ENCODE results near the gene RAB11A. TPM values are rescaled to one million over a fixed set of nuclear protein-coding genes. Genes with fewer than 3 reads are reported as not detected.
A peak's percentile ranks its signal among the peaks of the same experiment; 100 is the strongest.

RAB11A gene
- total RNA-seq = 153 and 155 TPM in 2 replicates

GRCh38 chr15:65869126-65869953 is at the start of gene RAB11A:
RAB11A (plus strand) TSS chr15:65869491; CDS start chr15:65869586, 95 bp downstream.
- Mint-ChIP-seq H3K36me3 (ENCODE audit: low read depth) (peaks cover 18% of the 10 kb centered on the region), H3K27ac (peak within 1 kb of the TSS; percentile 84), H3K4me3 (ENCODE audit: low read depth) (peak within 1 kb of the TSS; percentile 89), H3K9me3 (no peaks in the 10 kb centered on the region), H3K27me3 (ENCODE audit: low read depth) (no peaks in the 10 kb centered on the region), H3K4me1 (ENCODE audit: low read depth) (peaks cover 19% of the 10 kb centered on the region)
- intact Hi-C loops (cut with micrococcal nuclease) = loop anchor here (1.0 to 10.0 kb wide), 2 partner anchors 18 to 335 kb away; partner anchors contain the start of gene HACD3
- peak; percentile 94 for DNase-seq (ENCODE audit: low spot score)

- Mint-ChIP-seq H3K27me3 (ENCODE audit: low read depth) (no peaks in the 10 kb centered on the region), H3K4me1 (ENCODE audit: low read depth) (peaks cover 48% of the 10 kb centered on the region), H3K27ac (peak overlapping the region; percentile 85), H3K9me3 (peaks cover 5% of the 10 kb centered on the region), H3K4me3 (ENCODE audit: low read depth) (no peak overlapping the region), H3K36me3 (ENCODE audit: low read depth) (peaks cover 3% of the 10 kb centered on the region)
- DNase-seq (ENCODE audit: low spot score) = no peak
- intact Hi-C loops (cut with micrococcal nuclease) = loop anchor here (1.0 to 2.0 kb wide), 3 partner anchors 14 to 57 kb away; partner anchors contain the start of gene DENND4A
Measured at GRCh38 chr15:65819563-65819960, 49.7 kb upstream of the RAB11A start.

- peaks cover 5% of the 10 kb centered on the region for H3K9me3 Mint-ChIP-seq
- H3K27me3 Mint-ChIP-seq (ENCODE audit: low read depth) = no peaks in the 10 kb centered on the region
- intact Hi-C loops (cut with micrococcal nuclease) = no loop called here
- H3K4me1 Mint-ChIP-seq (ENCODE audit: low read depth) = peaks cover 50% of the 10 kb centered on the region
- no peak overlapping the region for H3K4me3 Mint-ChIP-seq (ENCODE audit: low read depth)
- no peak for DNase-seq (ENCODE audit: low spot score)
- H3K36me3 Mint-ChIP-seq (ENCODE audit: low read depth) = peaks cover 3% of the 10 kb centered on the region
- H3K27ac Mint-ChIP-seq = peak overlapping the region; percentile 33
Measured at GRCh38 chr15:65821070-65821469, 48.2 kb upstream of the RAB11A start.

- H3K27me3 Mint-ChIP-seq (ENCODE audit: low read depth) = no peaks in the 10 kb centered on the region
- H3K36me3 Mint-ChIP-seq (ENCODE audit: low read depth) = peaks cover 3% of the 10 kb centered on the region
- no peak overlapping the region for H3K4me3 Mint-ChIP-seq (ENCODE audit: low read depth)
- intact Hi-C loops (cut with micrococcal nuclease) = no loop called here
- H3K27ac Mint-ChIP-seq = no peak overlapping the region
- peaks cover 47% of the 10 kb centered on the region for H3K4me1 Mint-ChIP-seq (ENCODE audit: low read depth)
- H3K9me3 Mint-ChIP-seq = no peaks in the 10 kb centered on the region
- no peak for DNase-seq (ENCODE audit: low spot score)
Measured at GRCh38 chr15:65822316-65822715, 47.0 kb upstream of the RAB11A start.

DNA sequence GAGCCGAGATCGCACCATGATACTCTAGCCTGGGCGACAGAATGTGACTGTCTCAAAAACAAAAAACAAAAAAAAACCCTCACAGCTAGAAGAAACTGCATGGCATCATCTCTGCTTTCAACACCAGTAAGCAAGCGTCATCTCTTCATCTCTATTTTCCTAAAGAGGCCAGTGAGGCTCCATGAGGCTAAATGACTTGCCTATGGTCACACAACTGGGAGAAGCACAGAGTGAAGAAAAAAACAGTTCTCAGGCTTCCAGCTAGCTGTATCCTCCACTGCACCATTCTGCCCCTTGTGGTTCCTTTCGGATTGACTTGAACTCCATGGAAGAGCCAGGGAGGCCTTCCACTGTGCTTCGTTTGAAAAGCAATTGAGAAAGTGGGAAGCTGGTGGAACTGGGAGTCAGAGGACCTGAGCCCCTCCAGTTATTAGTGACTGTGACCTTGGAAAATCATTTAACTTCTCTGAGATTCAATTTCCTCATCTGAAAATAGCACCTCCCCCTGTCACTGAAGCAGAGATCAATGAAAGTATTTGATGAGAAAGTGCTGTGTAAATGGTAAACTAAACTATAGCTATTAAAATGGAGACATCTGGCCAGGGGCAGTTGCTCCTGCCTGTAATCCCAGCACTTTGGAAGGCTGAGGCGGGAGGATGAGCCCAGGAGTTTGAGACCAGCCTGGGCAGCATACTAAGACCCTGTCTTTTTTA is 45.1 kb upstream of the RAB11A start:
- intact Hi-C loops (cut with micrococcal nuclease) = no loop called here
- no peaks in the 10 kb centered on the region for H3K27me3 Mint-ChIP-seq (ENCODE audit: low read depth)
- DNase-seq (ENCODE audit: low spot score) = no peak
- no peak overlapping the region for H3K27ac Mint-ChIP-seq
- H3K9me3 Mint-ChIP-seq = no peaks in the 10 kb centered on the region
- peaks cover 47% of the 10 kb centered on the region for H3K4me1 Mint-ChIP-seq (ENCODE audit: low read depth)
- H3K36me3 Mint-ChIP-seq (ENCODE audit: low read depth) = no peaks in the 10 kb centered on the region
- H3K4me3 Mint-ChIP-seq (ENCODE audit: low read depth) = no peak overlapping the region

DNA sequence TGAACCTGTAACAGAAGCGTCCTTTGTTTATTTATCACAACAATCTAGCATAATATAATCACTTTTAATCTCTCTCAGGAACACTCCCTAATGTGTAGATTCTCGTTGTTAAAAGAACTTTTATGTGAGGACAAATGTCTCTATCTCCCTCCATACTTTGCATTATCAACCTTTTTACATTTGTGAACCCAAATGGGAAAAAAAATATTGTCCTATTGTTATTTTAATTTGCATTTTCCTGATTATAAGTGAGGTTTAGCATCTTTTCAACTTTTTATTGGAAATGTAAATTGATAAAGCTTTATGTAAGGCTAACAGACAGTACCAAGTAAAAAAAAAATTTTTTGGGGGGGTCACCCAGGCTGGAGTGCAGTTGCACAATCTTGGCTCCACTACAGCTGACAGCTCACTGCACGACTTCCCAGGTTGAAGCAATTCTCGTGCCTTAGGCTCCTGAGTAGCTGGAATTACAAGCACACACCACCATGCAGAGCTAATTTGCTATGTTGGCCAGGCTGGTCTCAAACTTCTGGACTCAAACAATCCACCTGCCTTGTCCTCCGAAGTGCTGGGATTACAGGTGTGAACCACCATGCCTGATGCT is 44.2 kb upstream of the RAB11A start:
- no peaks in the 10 kb centered on the region for H3K27me3 Mint-ChIP-seq (ENCODE audit: low read depth)
- no peak for DNase-seq (ENCODE audit: low spot score)
- no peak overlapping the region for H3K4me3 Mint-ChIP-seq (ENCODE audit: low read depth)
- H3K4me1 Mint-ChIP-seq (ENCODE audit: low read depth) = peaks cover 43% of the 10 kb centered on the region
- intact Hi-C loops (cut with micrococcal nuclease) = no loop called here
- no peaks in the 10 kb centered on the region for H3K9me3 Mint-ChIP-seq
- no peaks in the 10 kb centered on the region for H3K36me3 Mint-ChIP-seq (ENCODE audit: low read depth)
- H3K27ac Mint-ChIP-seq = no peak overlapping the region

DNA sequence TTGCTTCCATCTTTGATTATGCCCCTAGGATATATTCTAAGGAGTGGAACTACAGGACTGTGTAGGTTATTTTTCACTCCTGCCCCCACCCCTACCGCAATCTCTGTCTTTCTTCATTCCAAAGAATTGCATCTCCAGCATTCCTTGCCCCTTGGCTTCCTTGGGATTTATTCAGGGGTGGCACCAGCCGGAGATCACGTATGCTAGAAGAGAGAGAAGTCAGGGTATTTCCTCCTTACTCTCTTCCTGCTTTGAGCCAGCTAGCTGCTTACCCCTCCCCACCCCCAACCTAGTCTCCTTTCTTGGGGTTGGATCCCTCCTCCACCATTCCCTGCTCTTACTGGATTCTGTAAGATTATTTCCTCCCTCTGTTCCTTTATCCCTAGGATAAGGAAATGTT is 42.2 kb upstream of the RAB11A start:
- peaks cover 37% of the 10 kb centered on the region for H3K4me1 Mint-ChIP-seq (ENCODE audit: low read depth)
- H3K27me3 Mint-ChIP-seq (ENCODE audit: low read depth) = no peaks in the 10 kb centered on the region
- no peaks in the 10 kb centered on the region for H3K36me3 Mint-ChIP-seq (ENCODE audit: low read depth)
- no peak overlapping the region for H3K4me3 Mint-ChIP-seq (ENCODE audit: low read depth)
- peak overlapping the region; percentile 9 for H3K27ac Mint-ChIP-seq
- intact Hi-C loops (cut with micrococcal nuclease) = loop anchor here (1.0 kb wide), 1 partner anchor 22 kb away; no protein-coding TSS in a partner anchor
- no peaks in the 10 kb centered on the region for H3K9me3 Mint-ChIP-seq
- DNase-seq (ENCODE audit: low spot score) = no peak

DNA sequence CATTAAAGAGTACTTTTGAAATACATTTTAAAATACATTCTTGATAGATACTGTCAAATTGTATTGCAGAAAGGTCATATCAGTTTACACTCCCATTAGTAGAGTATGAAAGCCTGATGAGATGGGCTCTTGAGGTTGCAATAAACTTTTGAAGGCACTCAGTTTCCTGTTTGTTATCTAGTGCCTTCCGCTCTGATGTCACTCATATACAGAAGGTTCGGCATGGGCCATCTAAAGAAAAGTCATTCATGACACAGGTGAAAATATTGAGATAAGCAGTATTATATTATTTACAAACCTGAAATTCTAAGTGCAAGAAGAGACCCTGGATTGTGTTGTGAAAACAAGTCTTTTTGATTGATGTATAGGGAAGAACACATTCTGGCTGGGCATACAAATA is 40.7 kb upstream of the RAB11A start:
- intact Hi-C loops (cut with micrococcal nuclease) = loop anchor here (2.0 kb wide), 1 partner anchor 36 kb away; the partner anchor contains the start of gene DENND4A
- Mint-ChIP-seq H3K4me3 (ENCODE audit: low read depth) (no peak overlapping the region), H3K27me3 (ENCODE audit: low read depth) (no peaks in the 10 kb centered on the region), H3K4me1 (ENCODE audit: low read depth) (peaks cover 52% of the 10 kb centered on the region), H3K9me3 (no peaks in the 10 kb centered on the region), H3K36me3 (ENCODE audit: low read depth) (no peaks in the 10 kb centered on the region), H3K27ac (peak overlapping the region; percentile 73)
- no peak for DNase-seq (ENCODE audit: low spot score)

DNA sequence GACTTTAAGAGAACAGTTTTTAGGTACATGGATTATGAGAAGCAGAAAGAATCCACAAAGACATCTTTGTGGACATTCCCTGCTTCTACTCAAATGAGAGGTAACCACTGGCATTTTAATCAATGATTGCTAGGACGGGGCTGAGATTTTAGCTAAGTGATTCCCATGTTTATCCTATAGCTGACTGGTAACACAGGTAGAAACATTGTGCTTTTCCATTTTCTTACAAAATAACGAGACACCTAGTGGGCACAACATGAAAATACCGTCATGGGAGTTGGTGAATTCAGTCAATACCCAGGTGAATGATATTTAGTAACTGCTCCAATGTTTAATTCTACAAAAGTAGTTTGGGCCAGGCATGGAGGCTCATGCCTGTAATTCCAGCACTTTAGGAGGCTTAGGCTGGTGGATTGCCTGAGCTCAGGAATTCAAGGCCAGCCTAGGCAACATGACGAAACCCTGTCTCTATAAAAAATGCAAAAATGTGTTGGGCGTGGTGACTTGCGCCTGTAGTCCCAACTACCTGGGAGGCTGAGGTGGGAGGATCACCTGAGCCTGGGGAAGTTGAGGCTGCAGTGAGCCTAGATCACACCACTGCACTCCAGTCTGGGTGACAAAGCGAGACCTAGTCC is 40.0 kb upstream of the RAB11A start:
- DNase-seq (ENCODE audit: low spot score) = no peak
- Mint-ChIP-seq H3K27me3 (ENCODE audit: low read depth) (no peaks in the 10 kb centered on the region), H3K4me1 (ENCODE audit: low read depth) (peaks cover 54% of the 10 kb centered on the region), H3K27ac (peak overlapping the region; percentile 73), H3K4me3 (ENCODE audit: low read depth) (no peak overlapping the region), H3K9me3 (no peaks in the 10 kb centered on the region), H3K36me3 (ENCODE audit: low read depth) (no peaks in the 10 kb centered on the region)
- intact Hi-C loops (cut with micrococcal nuclease) = loop anchor here (2.0 kb wide), 1 partner anchor 36 kb away; the partner anchor contains the start of gene DENND4A

- peak overlapping the region; percentile 70 for H3K4me3 Mint-ChIP-seq (ENCODE audit: low read depth)
- H3K9me3 Mint-ChIP-seq = no peaks in the 10 kb centered on the region
- peak overlapping the region; percentile 96 for H3K27ac Mint-ChIP-seq
- DNase-seq (ENCODE audit: low spot score) = peak; percentile 47
- intact Hi-C loops (cut with micrococcal nuclease) = no loop called here
- H3K4me1 Mint-ChIP-seq (ENCODE audit: low read depth) = peaks cover 47% of the 10 kb centered on the region
- H3K27me3 Mint-ChIP-seq (ENCODE audit: low read depth) = no peaks in the 10 kb centered on the region
- H3K36me3 Mint-ChIP-seq (ENCODE audit: low read depth) = no peaks in the 10 kb centered on the region
Measured at GRCh38 chr15:65832549-65833364, 36.5 kb upstream of the RAB11A start.

DNA sequence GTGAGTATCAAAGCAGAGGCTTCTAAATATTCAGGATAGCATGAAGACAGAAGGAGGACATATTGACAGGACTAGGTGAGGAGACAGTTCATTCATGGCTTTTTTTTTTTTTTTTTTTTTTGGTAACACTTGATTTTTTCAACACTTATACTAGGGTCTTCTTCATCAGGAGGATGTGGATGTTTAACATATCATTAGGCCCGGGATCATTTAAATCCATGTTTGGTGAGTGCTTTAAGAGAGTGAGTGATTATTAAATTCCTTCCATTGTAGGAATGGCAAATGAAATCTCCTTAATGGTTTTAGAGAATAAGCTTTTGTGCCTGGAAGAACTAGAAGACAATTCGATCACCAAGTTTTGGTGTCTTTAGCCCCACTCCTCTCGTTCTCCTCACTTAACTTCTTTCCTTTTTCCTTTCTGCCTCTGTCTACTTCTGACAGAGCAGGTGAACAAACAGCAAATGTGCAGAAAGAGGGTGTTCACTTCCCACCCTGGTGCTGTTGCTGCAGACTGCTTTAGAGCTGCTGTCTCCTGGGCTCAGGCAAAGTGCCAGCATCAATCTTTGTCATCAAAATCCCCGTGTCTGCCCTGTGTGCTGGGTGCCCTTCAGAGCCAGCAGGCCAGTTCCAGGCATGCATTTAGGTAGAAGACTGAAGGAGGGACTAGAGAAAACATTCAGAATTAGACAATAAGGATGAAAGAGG is 35.6 kb upstream of the RAB11A start:
- Mint-ChIP-seq H3K27ac (peak overlapping the region; percentile 96), H3K36me3 (ENCODE audit: low read depth) (no peaks in the 10 kb centered on the region), H3K27me3 (ENCODE audit: low read depth) (no peaks in the 10 kb centered on the region), H3K4me3 (ENCODE audit: low read depth) (no peak overlapping the region), H3K9me3 (no peaks in the 10 kb centered on the region), H3K4me1 (ENCODE audit: low read depth) (peaks cover 39% of the 10 kb centered on the region)
- DNase-seq (ENCODE audit: low spot score) = no peak
- intact Hi-C loops (cut with micrococcal nuclease) = no loop called here
